Measurements from ENCODE around the gene HAL. TPM values are rescaled to one million over a fixed set of nuclear protein-coding genes. Genes with fewer than 3 reads are reported as not detected.

The HAL gene
- total RNA-seq, 1 donor from 2014 or later, result 2.2 TPM

Other genes starting within 250 kb of the HAL start
- gene NTN4, start 205.6 kb downstream of the HAL start, total RNA-seq, result 44.3 TPM
- gene SNRPF, start 137.4 kb downstream of the HAL start, total RNA-seq, result 27.5 TPM
- 0.16 TPM for gene CCDC38, start 53.7 kb downstream of the HAL start, total RNA-seq
- gene AMDHD1, start 53.0 kb downstream of the HAL start, total RNA-seq, result 0.31 TPM
- gene LTA4H, start 39.2 kb upstream of the HAL start, total RNA-seq, result 38.5 TPM
- 1.9 TPM for gene ELK3, start 198.0 kb upstream of the HAL start, total RNA-seq